Kidney (tissue), 14 donors: ENCODE results near the gene ZP3. TPM values are rescaled to one million over a fixed set of nuclear protein-coding genes. Genes with fewer than 3 reads are reported as not detected.
A peak's percentile ranks its signal among the peaks of the same experiment; 100 is the strongest.
"Not testable (repeated sequence)": the region's sequence is repeated elsewhere in the genome, so short reads cannot be mapped to it uniquely, and the experiment has no call there.

Source experiments
- DNase-seq, 5 donors: peaks; one replicate each; pipeline ENCODE4 v3.0.0-alpha.2; 2013 to 2020
- FAIRE-seq: peaks from 2 replicates; lab custom pipeline; 2012; peaks lifted over from hg19 to GRCh38; lab: Jason Lieb, UNC
- H3K27ac ChIP-seq, 2 donors: one replicate each; pipeline ENCODE4 v1.7.0; 2013; ENCODE audit warnings: low read depth in 2 of 2, low read length in 2 of 2, inconsistent platforms in 1 of 2
- H3K27me3 ChIP-seq: one replicate; pipeline ENCODE4 v1.7.1; 2013; ENCODE audit warnings: low read length, inconsistent platforms; ENCODE audit not compliant: control insufficient read depth, insufficient read depth
- H3K36me3 ChIP-seq, 3 donors: one replicate each; pipeline versions ENCODE4 v1.7.0 to v1.7.1; 2013; ENCODE audit warnings: low read length in 3 of 3, control low read depth in 1 of 3, inconsistent platforms in 1 of 3; ENCODE audit not compliant: insufficient read depth in 3 of 3, control insufficient read depth in 2 of 3
- H3K4me1 ChIP-seq, 3 donors: one replicate each; pipeline versions ENCODE4 v1.7.0 to v1.7.1; 2013; ENCODE audit warnings: low read length in 3 of 3, inconsistent platforms in 1 of 3, low read depth in 1 of 3; ENCODE audit not compliant: control insufficient read depth in 2 of 3, insufficient read depth in 2 of 3
- H3K4me3 ChIP-seq, 3 donors: one replicate each; pipeline versions ENCODE4 v1.7.0 to v1.8.1; 2013; ENCODE audit warnings: low read length in 3 of 3, control low read depth in 1 of 3, inconsistent platforms in 1 of 3
- H3K9ac ChIP-seq, 3 donors: one replicate each; pipeline versions ENCODE4 v1.7.0 to v1.7.1; 2013; ENCODE audit warnings: low read length in 3 of 3, control low read depth in 1 of 3, inconsistent platforms in 1 of 3
- H3K9me3 ChIP-seq, 3 donors: one replicate each; pipeline versions ENCODE4 v1.7.0 to v1.7.1; 2013; ENCODE audit warnings: low read length in 3 of 3, control low read depth in 1 of 3, inconsistent platforms in 1 of 3; ENCODE audit not compliant: control insufficient read depth in 2 of 3, insufficient read depth in 1 of 3
- intact Hi-C: fragments of 100-400 bp; cut with DNase I; formaldehyde crosslinking; loops from one replicate; pipeline ENCODE4 v1.11.1; 2022
- polyA plus RNA-seq: library from polyadenylated mRNA; stranded (reverse); fragments of 350-450 nt; fragmentation: Illumina TruSeq; extraction: RNeasy Lipid Tissue Mini Kit (QIAGEN cat#74804); gene quantifications from one replicate; pipeline ENCODE4 v1.2.3, GENCODE V29; 2014; ENCODE audit warnings: low read depth, low replicate concordance; ENCODE audit not compliant: insufficient read depth
- total RNA-seq: library from RNA; stranded (reverse); fragmentation: NEBNext Ultra II Directional; extraction: Animal tissue kit (Norgen Biotek cat#: 25700); gene quantifications from one replicate; pipeline ENCODE4 v1.2.1, GENCODE V29; 2021
- TF ChIP-seq, protein P1 (sequence below): IDR thresholded peaks from 3 replicates; pipeline ENCODE4 v1.5.1; 2012; ENCODE audit warnings: mild to moderate bottlenecking, moderate library complexity, borderline replicate concordance; ENCODE audit not compliant: insufficient read depth; ENCODE audit errors: extremely low read depth
- donor health status: control.
- donor health status: control.
- donor health status: control.
- donor health status: control.
- donor health status: control.
- donor health status: DM: yes; HTN: yes; CAD: no.
- donor health status: Normal renal cell carcinoma (clear cell type).

Gene ZP3
- total and polyA plus RNA-seq, 2 donors from 2014 or later = 2.8 to 17.5 TPM

DNA sequence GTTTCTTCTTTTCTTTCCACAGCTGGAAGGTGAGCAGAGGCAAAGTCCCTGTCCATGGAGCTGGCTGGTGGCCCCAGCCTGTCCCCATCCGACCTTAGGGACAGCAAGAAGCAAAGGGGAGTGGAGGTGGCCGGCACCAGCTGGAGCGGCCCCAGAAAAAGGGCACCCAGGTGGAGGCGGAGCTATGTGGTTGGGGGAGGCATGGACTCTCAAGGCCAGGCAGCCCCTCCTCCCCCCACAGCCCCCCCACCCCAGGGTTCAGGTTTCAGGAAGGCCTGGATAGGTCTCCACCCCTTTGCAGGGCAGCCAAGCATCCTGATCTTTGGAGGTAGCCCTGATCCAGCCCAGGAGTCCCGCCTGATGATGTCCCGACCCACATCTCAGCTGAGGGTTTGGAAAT is 15.2 kb upstream of the ZP3 start, which contains the start of gene SSC4D:
SSC4D (minus strand) TSS at position 161 of the 400 bp plus-strand sequence. CDS start 5,258 bp downstream, outside the sequence.
- Histone ChIP-seq H3K9me3 (no peaks in the 10 kb centered on the region), H3K27me3 (no peaks in the 10 kb centered on the region), H3K4me1 (no peaks in the 10 kb centered on the region), H3K36me3 (no peaks in the 10 kb centered on the region), H3K9ac (peak within 1 kb of the TSS in 1 of 3 donors; percentile 46), H3K4me3 (peak within 1 kb of the TSS in 1 of 3 donors; percentile 41), H3K27ac (no peak within 1 kb of the TSS)
- intact Hi-C loops = no loop called here
- DNase-seq (peak in 4 of 5 donors; percentile 78 to 90 (median 84)), FAIRE-seq (no peak)
- TF ChIP-seq, protein P1, sequence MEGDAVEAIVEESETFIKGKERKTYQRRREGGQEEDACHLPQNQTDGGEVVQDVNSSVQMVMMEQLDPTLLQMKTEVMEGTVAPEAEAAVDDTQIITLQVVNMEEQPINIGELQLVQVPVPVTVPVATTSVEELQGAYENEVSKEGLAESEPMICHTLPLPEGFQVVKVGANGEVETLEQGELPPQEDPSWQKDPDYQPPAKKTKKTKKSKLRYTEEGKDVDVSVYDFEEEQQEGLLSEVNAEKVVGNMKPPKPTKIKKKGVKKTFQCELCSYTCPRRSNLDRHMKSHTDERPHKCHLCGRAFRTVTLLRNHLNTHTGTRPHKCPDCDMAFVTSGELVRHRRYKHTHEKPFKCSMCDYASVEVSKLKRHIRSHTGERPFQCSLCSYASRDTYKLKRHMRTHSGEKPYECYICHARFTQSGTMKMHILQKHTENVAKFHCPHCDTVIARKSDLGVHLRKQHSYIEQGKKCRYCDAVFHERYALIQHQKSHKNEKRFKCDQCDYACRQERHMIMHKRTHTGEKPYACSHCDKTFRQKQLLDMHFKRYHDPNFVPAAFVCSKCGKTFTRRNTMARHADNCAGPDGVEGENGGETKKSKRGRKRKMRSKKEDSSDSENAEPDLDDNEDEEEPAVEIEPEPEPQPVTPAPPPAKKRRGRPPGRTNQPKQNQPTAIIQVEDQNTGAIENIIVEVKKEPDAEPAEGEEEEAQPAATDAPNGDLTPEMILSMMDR = no peak

GRCh38 chr7:76411626-76412025 is 13.1 kb upstream of the ZP3 start:
- no peak for DNase-seq

GRCh38 chr7:76412249-76412648 is 12.5 kb upstream of the ZP3 start:
- intact Hi-C loops = no loop called here
- no peaks in the 10 kb centered on the region for H3K4me1 ChIP-seq
- no peak overlapping the region for H3K27ac ChIP-seq
- TF ChIP-seq, protein P1 = no peak
- DNase-seq (no peak), FAIRE-seq (no peak)
- no peaks in the 10 kb centered on the region for H3K36me3 ChIP-seq
- H3K4me3 ChIP-seq = no peak overlapping the region
- H3K9me3 ChIP-seq = no peaks in the 10 kb centered on the region
- H3K9ac ChIP-seq = no peak overlapping the region
- H3K27me3 ChIP-seq = no peaks in the 10 kb centered on the region

More at GRCh38 chr7:76411626-76412025, 13.1 kb upstream of the ZP3 start:
- H3K27me3 ChIP-seq = no peaks in the 10 kb centered on the region
- TF ChIP-seq, protein P1 = no peak
- no peak overlapping the region for H3K9ac ChIP-seq
- no peak overlapping the region for H3K4me3 ChIP-seq
- intact Hi-C loops = no loop called here
- H3K4me1 ChIP-seq = no peaks in the 10 kb centered on the region
- no peak for FAIRE-seq
- H3K36me3 ChIP-seq = no peaks in the 10 kb centered on the region
- H3K27ac ChIP-seq = no peak overlapping the region
- no peaks in the 10 kb centered on the region for H3K9me3 ChIP-seq

DNA sequence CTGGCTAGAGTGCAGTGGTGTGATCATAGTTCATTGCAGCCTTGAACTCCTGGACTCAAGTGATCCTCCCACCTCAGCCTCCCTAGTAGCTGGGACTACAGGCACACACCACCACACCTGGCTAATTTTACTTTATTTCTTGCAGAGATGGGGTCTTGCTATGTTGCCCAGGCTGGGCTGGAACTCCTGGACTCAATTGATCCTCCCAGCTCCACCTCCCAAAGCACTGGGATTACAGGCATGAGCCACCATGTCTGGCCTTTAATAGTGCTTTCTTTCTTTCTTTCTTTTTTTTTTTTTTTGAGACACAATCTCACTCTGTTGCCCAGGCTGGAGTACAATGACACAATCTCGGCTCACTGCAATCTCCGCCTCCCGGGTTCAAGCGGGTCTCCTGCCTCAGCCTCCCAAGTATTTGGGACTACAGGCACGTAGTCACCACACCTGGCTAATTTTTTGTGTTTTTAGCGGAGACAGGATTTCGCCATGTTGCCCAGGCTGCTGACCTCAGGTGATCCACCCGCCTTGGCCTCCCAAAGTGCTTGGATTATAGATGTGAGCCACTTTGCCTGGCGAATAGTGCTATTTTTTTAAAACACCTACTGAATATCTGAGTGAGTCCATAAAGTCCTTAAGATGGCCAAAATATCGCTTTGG is 7.0 kb upstream of the ZP3 start:
- FAIRE-seq = not testable (repeated sequence)

GRCh38 chr7:76421097-76421496 is 3.7 kb upstream of the ZP3 start:
- FAIRE-seq, H3K27ac ChIP-seq, DNase-seq, H3K4me1 ChIP-seq, H3K27me3 ChIP-seq, H3K36me3 ChIP-seq, intact Hi-C loops, H3K9ac ChIP-seq, H3K4me3 ChIP-seq, H3K9me3 ChIP-seq: not testable (repeated sequence)

More for the DNA sequence above, 7.0 kb upstream of the ZP3 start:
- H3K9ac ChIP-seq, H3K36me3 ChIP-seq, DNase-seq, H3K9me3 ChIP-seq, H3K27me3 ChIP-seq, H3K27ac ChIP-seq, intact Hi-C loops, H3K4me3 ChIP-seq, H3K4me1 ChIP-seq: not testable (repeated sequence)
